A673 (cell line): ENCODE results near the gene GSG1. TPM values are rescaled to one million over a fixed set of nuclear protein-coding genes. Genes with fewer than 3 reads are reported as not detected.

Experiments
- BruUV-seq: library from RNA; stranded (reverse); fragments of 400-500 nt; replicated peaks from 2 replicates; lab custom pipeline; 2021; lab: Mats Ljungman, UMichigan
- CTCF ChIA-PET: fragments of 300-600 bp; sonication (Branson Sonifier 250); formaldehyde crosslinking; loops from one replicate; lab custom pipeline; 2022; ENCODE audit warnings: antibody characterized with exemption; lab: Charles Lee
- POLR2A ChIA-PET: fragments of 300-600 bp; sonication (Branson Sonifier 250); formaldehyde crosslinking; loops from one replicate; lab custom pipeline; 2022; ENCODE audit warnings: antibody characterized with exemption; ENCODE audit not compliant: low non-redundant PET; lab: Charles Lee
- DNase-seq: peaks from one replicate; pipeline ENCODE4 v3.0.0-alpha.2; 2015; ENCODE audit warnings: low spot score
- H3K27ac ChIP-seq: fragments of 200-600 bp; sonication (generic); 2 replicates; pipeline ENCODE4 v1.5.1; 2016; ENCODE audit warnings: mixed run types, low read depth, mild to moderate bottlenecking, mixed read lengths, antibody characterized with exemption, low read length; ENCODE audit not compliant: poor library complexity, severe bottlenecking
- H3K27me3 ChIP-seq: fragments of 200-600 bp; sonication (generic); replicated peaks from 2 replicates; pipeline ENCODE4 v1.6.1; 2017; ENCODE audit warnings: mixed run types, low read depth, mild to moderate bottlenecking, mixed read lengths, antibody characterized with exemption, low read length; ENCODE audit not compliant: insufficient read depth, poor library complexity
- H3K36me3 ChIP-seq: fragments of 200-600 bp; sonication (generic); 2 replicates; pipeline ENCODE4 v1.6.1; 2016; ENCODE audit warnings: mixed run types, mild to moderate bottlenecking, mixed read lengths, antibody characterized with exemption, low read length; ENCODE audit not compliant: insufficient read depth, poor library complexity, severe bottlenecking
- H3K4me1 ChIP-seq: fragments of 200-600 bp; sonication (generic); 2 replicates; pipeline ENCODE4 v1.6.1; 2017; ENCODE audit warnings: mixed run types, mild to moderate bottlenecking, mixed read lengths, antibody characterized with exemption, low read length; ENCODE audit not compliant: insufficient read depth, poor library complexity, severe bottlenecking
- H3K4me3 ChIP-seq: fragments of 200-600 bp; sonication (generic); 2 replicates; pipeline ENCODE4 v1.5.1; 2016; ENCODE audit warnings: low read depth, mixed run types, mild to moderate bottlenecking, mixed read lengths, low read length; ENCODE audit not compliant: poor library complexity, severe bottlenecking
- H3K9me3 ChIP-seq: fragments of 200-600 bp; sonication (generic); 2 replicates; pipeline ENCODE4 v1.6.1; 2016; ENCODE audit warnings: mixed run types, low read depth, mild to moderate bottlenecking, mixed read lengths, antibody characterized with exemption, low read length; ENCODE audit not compliant: poor library complexity, severe bottlenecking
- EZH2 ChIP-seq: fragments of 200-600 bp; sonication (generic); IDR thresholded peaks from 2 replicates; pipeline ENCODE4 v1.6.1; 2017; ENCODE audit warnings: borderline replicate concordance, low read depth, mild to moderate bottlenecking, mixed read lengths, antibody characterized with exemption, low read length; ENCODE audit not compliant: poor library complexity, severe bottlenecking
- intact Hi-C: fragments of 100-400 bp; cut with micrococcal nuclease; formaldehyde crosslinking; loops from one replicate; pipeline ENCODE4 v1.10.0; 2022; ENCODE audit not compliant: unreplicated experiment
- total RNA-seq: library from RNA; stranded (reverse); gene quantifications from 2 replicates; pipeline ENCODE4 v1.2.3, GENCODE V29; 2021
- TF ChIP-seq, protein P1 (sequence below): fragments of 300-800, 200-600 bp; sonication (generic); conservative IDR thresholded peaks from 2 replicates; pipeline ENCODE4 v1.5.1; 2017; ENCODE audit warnings: low read depth, mild to moderate bottlenecking, antibody characterized with exemption, low read length, moderate library complexity, mixed read lengths

The GSG1 gene
- total RNA-seq, 1 experiment from 2014 or later = 0.24 TPM

DNA sequence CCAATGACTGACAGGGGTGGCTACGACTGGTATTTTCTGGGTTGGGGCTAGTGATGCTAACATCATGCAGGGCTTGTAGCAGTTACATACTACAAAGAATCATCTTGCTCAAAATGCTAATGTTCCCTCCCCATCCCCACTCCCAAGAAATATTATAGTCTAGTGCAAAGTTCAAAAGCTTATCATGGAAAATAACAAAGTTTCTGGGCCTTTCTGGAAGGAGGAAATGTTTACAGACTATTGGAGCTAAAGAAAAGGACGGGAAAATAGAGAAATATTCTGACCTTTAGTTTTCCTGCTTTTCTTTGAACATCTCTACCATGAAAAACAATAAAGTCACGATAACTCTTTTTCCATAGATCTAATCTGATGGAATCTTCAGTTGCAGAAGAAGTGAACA lies 23.2 kb downstream of the GSG1 start:
- no peaks in the 10 kb centered on the region for H3K9me3 ChIP-seq
- H3K27me3 ChIP-seq = no peaks in the 10 kb centered on the region
- H3K36me3 ChIP-seq = no peaks in the 10 kb centered on the region
- ChIA-PET POLR2A (no interaction called here), CTCF (no interaction called here)
- no peak overlapping the region for H3K27ac ChIP-seq
- H3K4me1 ChIP-seq = no peaks in the 10 kb centered on the region
- no TSS peak for BruUV-seq
- no peak for TF ChIP-seq EZH2
- TF ChIP-seq, protein P1, sequence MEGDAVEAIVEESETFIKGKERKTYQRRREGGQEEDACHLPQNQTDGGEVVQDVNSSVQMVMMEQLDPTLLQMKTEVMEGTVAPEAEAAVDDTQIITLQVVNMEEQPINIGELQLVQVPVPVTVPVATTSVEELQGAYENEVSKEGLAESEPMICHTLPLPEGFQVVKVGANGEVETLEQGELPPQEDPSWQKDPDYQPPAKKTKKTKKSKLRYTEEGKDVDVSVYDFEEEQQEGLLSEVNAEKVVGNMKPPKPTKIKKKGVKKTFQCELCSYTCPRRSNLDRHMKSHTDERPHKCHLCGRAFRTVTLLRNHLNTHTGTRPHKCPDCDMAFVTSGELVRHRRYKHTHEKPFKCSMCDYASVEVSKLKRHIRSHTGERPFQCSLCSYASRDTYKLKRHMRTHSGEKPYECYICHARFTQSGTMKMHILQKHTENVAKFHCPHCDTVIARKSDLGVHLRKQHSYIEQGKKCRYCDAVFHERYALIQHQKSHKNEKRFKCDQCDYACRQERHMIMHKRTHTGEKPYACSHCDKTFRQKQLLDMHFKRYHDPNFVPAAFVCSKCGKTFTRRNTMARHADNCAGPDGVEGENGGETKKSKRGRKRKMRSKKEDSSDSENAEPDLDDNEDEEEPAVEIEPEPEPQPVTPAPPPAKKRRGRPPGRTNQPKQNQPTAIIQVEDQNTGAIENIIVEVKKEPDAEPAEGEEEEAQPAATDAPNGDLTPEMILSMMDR = no peak
- no peak for DNase-seq
- no peak overlapping the region for H3K4me3 ChIP-seq
- intact Hi-C loops = no loop called here

DNA sequence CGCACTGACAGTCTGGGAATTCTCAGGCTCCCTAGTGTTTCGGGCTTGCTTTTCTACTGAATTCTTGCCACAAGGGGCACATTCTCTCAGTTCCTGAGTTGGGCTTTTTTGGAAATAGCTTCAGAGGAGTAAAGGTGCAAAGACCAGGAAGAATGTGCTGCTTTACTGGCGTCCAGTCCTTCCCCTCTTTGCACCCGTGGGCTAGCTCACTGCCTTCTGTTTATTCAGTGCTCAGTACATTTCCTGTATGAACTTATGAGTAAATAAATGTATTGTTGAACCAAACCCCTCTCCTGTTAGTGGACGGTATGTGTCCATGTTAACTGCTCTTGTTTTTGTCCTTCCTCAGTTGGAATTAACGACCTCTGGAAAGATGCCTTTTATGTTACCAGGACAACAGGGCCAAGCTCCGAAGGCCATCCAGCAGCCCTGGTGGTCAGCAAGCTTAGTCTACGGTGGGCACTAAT lies 24.0 kb downstream of the GSG1 start:
- H3K9me3 ChIP-seq = no peaks in the 10 kb centered on the region
- no peak for DNase-seq
- ChIA-PET POLR2A (no interaction called here), CTCF (no interaction called here)
- TF ChIP-seq, protein P1 = no peak
- no peak for TF ChIP-seq EZH2
- no peaks in the 10 kb centered on the region for H3K4me1 ChIP-seq
- intact Hi-C loops = no loop called here
- no peak overlapping the region for H3K27ac ChIP-seq
- H3K36me3 ChIP-seq = no peaks in the 10 kb centered on the region
- no TSS peak for BruUV-seq
- no peaks in the 10 kb centered on the region for H3K27me3 ChIP-seq
- H3K4me3 ChIP-seq = no peak overlapping the region

DNA sequence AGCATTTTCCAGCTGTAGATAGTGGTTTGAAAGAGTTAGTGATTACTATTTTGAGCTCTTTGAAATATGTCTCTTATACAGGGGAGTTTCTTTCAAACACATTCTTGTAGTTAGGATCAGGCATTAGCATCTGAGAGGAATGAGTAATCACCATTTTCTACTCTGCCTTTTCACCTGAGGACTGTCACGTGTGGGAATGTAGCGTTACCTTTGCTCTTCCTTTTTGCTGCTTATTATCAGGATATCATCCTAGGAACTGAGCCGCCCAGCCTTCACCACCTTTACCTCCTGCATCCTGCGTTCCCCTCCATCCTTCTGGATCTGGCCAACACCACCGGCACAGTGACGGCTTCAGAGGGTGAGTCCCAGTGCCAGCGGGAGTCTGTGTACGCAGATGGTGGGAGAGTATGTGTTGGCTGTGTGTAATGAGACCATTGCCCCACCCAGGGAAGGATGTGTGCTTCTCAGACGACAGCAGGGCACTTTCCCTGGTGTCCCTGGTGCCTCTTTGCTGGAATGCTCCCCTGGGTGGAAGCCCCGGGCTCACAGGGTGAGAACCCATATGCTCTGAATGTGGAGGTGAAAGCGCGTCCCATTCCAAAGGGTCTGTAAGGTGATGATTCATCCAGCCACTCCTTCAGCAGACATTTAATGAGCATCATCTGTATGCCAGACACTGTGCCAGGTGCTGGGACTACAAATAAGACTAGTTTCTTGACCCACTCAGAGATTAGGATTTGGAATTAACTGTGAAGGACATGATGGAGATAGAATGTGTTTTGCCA lies 27.5 kb downstream of the GSG1 start:
- intact Hi-C loops = no loop called here
- Histone ChIP-seq H3K27me3 (no peaks in the 10 kb centered on the region), H3K4me3 (no peak overlapping the region), H3K4me1 (no peaks in the 10 kb centered on the region), H3K9me3 (no peaks in the 10 kb centered on the region), H3K36me3 (no peaks in the 10 kb centered on the region), H3K27ac (no peak overlapping the region)
- no TSS peak for BruUV-seq
- TF ChIP-seq, protein P1 = no peak
- TF ChIP-seq EZH2 = no peak
- CTCF ChIA-PET = no interaction called here
- no peak for DNase-seq
- POLR2A ChIA-PET = no interaction called here
